GM12873 (cell line): ENCODE results near the gene HSD17B13.

Experiments used
- TF ChIP-seq, protein P1 (sequence below): IDR thresholded peaks from 2 replicates; pipeline ENCODE4 v1.5.1; 2012; ENCODE audit warnings: low read depth, mild to moderate bottlenecking, moderate library complexity, low read length, control low read depth; ENCODE audit not compliant: insufficient read depth; ENCODE audit errors: missing control alignments

The HSD17B13 gene

DNA sequence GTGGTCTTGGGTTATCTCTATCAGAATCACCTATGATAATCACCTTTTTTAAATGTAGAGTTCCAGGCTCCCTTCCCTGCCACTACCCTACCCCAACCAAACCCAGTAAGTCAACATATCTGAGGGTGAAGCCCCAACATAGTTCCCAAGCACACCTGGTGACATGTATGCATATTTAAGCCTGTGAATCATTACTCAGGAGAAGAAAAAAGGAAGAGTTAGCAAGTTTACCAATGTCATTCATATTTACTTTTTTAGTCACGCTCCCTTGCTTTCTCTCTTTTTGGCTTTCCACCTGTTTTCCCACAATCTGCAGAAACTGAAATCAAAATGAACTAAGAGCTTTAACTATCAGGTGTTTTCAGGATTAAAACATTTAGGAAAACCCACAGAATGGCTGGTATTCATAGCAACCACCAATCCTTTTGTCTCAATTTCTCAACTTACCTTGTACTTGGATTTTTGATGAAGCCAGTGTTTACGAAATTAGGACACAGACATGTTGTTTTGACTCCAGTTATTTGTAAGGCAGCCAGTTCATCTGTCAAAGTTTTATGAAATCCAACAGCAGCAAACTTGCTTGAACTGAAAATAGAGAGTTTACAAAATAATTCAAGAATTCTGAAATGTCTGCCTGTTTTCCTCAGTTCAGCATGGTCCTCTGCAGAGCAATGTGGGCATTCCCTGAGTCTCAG lies 34.3 kb upstream of the HSD17B13 start:
- TF ChIP-seq, protein P1, sequence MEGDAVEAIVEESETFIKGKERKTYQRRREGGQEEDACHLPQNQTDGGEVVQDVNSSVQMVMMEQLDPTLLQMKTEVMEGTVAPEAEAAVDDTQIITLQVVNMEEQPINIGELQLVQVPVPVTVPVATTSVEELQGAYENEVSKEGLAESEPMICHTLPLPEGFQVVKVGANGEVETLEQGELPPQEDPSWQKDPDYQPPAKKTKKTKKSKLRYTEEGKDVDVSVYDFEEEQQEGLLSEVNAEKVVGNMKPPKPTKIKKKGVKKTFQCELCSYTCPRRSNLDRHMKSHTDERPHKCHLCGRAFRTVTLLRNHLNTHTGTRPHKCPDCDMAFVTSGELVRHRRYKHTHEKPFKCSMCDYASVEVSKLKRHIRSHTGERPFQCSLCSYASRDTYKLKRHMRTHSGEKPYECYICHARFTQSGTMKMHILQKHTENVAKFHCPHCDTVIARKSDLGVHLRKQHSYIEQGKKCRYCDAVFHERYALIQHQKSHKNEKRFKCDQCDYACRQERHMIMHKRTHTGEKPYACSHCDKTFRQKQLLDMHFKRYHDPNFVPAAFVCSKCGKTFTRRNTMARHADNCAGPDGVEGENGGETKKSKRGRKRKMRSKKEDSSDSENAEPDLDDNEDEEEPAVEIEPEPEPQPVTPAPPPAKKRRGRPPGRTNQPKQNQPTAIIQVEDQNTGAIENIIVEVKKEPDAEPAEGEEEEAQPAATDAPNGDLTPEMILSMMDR: no peak

DNA sequence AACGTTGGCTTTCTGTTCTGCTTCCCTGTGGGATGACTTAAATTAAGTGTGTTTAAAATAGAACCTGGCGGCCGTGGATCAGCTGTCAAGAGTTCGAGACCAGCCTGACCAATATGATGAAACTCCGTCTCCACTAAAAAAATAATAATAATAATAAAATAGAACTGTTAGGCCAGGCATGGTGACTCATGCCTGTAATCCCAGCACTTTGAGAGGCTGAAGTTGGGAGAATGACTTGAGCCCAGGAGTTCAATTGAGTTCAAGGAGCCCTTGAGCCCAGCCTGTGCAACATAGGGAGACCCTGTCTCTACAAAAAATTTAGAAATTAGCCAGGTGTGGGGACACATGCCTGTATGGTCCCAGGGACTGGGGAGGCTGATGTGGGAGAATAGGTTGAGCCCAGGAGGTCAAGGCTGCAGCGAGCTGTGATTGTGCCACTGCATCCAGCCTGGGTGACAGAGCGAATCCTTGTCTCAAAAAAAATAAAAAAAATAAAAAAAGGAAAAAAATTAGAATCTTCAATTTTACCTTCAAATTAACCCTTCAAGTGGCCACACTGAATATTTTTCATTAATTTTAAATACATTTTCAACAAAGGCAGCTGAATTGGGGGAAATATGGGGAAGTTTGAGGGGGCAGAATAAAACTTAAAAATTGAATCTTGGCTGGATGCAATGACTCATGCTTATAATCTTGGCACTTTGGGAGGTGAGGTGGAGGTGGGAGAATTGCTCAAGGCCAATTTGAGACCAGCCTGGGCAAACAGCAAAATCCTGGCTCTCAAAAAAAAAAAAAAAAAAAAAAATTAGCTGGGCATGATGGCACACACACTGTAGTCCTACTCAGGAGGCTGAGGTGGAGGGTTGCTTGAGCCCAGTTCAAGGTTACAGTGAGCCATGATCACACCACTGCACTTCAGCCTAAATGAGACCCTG lies 31.8 kb upstream of the HSD17B13 start:
- TF ChIP-seq, protein P1: no peak

GRCh38 chr4:87353592-87353991 lies 30.9 kb upstream of the HSD17B13 start:
- TF ChIP-seq, protein P1: peak; percentile 61

GRCh38 chr4:87345139-87345538 lies 22.5 kb upstream of the HSD17B13 start:
- TF ChIP-seq, protein P1: no peak

DNA sequence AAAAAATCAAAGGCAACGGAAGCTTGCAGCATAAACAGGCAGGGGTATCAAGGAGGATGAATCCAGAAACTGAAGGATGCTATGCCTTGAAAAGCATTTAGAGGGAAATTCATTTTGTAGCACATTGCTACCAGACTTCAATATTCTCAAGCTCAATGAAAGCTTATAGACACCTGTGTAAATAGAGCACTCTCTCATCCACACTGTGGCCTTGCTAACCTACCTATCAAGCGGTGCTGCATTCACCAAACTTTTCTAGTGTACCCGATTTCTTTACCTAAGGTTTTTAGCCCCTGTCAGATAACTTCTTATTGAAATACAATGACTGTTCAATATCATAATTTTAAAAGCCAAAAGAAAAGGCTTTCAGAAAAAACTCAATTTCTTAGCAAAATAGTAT lies 20.2 kb upstream of the HSD17B13 start:
- TF ChIP-seq, protein P1: no peak

GRCh38 chr4:87339440-87339839 lies 16.8 kb upstream of the HSD17B13 start:
- TF ChIP-seq, protein P1: no peak

GRCh38 chr4:87337361-87337760 lies 14.7 kb upstream of the HSD17B13 start:
- TF ChIP-seq, protein P1: no peak
